COR-L47 (cell line): ENCODE measurements around the gene ARFGAP1.

ENCODE experiments used
- DNase-seq: peaks from one replicate; lab custom pipeline; 2025; lab: John Stamatoyannopoulos, UW

The ARFGAP1 gene

DNA sequence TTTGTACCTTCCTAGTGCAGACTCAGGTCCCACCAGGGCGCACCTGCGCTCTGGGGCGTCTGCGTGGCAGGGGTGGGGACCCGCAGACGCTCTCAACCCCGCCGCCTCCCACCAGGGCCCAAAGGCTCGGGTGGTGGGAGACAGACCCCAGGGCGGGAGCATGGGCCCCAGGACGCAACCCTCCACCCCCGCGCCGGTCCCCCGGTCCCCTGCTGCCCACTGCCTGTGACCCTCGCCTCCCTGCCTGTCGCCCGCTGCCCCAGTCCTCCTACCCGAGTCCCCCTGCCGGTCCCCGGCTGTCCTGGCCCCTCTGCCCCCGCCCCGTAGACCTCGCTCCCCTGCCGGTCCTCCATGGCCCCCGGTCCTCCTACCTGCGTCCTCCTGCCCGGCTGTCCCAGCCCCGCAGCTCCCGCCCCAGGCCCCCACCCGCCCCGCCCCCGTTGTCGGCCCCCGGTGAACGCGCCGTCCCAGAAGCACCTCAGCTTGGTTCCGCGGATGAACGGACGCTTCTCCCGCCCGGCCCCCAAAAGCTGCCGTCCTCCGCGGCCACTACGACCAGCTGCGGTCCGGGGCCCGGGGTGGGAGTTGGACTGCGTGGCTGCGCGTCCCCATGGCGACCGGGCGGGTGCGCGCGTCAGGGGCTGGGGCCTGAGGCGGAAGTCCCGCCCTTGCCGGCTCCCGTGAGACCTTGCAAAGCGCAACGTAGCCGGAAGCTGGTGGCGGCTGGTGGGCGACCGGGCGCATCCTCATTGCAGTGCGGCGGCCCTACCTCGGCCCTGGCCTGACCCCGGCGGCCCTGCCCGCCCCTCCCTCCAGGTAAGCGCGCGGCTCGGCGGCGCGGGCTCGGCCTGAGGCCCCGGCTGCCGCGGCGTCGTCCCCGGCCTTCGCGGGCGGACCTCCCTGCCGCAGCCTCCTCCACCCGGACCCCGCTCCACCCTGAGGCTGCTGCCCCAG, at the start of gene ARFGAP1:
Gene ARFGAP1, plus strand, starts transcription at position 709 of the 954 bp plus-strand sequence. CDS start 2,768 bp downstream, outside the sequence.
- DNase-seq = peak; percentile 86

DNA sequence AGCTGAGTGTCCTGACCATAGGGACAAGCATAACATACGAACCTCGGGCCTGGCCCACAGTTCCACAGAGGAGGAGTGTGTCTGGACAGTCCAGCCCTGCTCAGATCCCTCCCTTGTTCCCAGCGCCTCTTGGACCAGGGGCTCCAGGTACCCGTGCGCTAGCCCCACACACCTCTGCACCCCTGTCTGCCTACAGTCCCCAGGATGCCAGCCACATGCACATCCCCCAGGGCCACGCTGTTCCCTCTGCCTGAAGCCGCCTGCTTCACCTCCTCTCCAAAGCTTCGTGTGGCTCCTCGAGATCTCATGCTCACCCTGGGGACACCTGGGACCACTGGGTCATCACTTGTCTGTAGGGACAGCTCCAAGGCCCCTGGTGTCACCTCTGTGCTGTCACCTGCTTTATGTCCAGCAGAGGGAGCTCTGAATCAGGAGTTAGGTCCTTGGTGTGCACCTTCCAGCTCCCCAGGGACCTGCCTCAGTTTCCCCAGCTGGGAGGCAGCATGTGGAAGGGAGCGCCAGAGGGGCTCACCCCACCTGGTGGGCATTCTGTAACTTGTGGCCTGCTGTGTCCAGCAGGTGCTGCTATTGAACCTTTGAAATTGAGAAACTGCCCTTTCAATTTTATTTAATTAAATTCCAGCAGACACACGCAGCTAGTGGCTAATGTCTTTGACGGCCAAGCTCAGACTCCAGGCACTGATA, 49.3 kb upstream of the ARFGAP1 start:
- DNase-seq = no peak

GRCh38 chr20:63223826-63224207, 48.8 kb upstream of the ARFGAP1 start:
- DNase-seq = no peak

DNA sequence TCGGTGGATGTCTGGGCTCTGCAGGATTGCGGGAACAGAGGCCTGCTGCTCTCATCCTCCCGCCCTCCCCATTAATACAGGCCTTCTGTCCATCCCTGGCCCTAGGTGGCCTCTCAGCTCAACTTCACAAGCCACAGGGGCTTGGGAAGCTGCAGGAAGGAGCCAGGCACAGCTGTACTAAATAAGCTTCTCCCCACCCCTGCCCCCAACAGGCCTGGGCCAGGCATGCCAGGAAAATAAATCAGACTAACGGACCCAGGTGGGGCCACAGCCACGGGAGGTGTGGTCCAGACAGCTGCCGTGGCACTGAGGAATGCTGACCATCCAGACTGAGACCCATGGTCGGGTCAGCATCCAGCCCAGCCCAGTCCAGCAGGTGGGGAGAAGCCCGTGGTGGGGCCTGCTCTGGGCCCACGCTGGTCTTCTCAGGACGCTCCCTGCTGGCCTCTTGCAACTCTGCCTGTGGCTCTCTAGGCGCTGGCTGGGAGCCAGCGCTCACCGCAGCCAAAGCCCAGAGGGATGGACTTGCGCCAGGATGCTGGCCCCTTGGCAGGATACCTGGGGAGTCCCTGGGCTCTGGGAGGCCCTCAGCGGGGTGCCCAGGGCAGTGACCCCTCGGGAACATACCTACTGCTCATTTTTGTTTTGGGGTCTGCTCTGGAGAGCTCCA, 48.1 kb upstream of the ARFGAP1 start:
- peak; percentile 77 for DNase-seq

GRCh38 chr20:63225082-63225454, 47.5 kb upstream of the ARFGAP1 start:
- DNase-seq = no peak

DNA sequence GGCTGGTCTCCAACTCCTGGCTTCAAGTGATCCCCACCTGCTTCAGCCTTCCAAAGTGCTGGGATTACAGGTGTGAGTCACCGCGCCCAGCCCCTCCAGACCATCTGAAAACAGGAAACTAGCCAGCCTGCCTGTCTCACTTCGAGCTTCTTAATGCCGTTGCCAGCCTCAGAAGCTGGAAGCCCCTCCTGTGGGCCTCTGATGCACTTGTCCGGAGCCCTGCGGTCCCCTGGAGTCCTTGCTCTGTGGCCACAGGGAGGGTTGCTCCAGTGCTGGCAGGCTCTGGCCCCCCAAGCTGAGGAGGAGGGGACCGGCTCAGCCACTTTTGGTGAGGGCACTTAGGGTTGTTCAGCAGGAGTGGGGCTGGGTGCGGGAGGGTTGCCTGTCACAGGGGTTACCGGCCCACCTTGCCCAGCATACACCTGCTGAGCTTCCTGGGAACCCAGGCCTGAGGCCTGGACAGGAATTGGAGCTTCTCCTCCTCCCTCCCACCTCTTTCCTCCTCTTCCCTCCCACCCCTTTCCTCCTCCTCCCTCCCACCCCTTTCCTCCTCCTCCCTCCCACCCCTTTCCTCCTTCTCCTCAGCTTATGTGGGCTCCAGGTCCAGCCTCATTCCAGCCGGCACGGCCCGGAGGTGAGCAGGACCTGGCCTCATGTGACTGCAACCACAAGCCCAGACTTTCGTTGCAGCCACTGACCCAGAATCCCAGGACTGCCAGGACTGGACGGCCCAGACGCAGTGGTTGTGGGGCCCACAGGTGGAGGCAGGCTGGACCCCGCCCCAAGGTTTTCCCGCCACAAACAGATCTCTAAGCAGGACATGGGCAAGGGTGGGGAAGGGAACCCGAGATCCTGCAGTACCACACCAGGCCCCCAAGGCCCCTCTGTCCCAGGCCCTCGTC, 46.3 kb upstream of the ARFGAP1 start:
- DNase-seq = no peak

DNA sequence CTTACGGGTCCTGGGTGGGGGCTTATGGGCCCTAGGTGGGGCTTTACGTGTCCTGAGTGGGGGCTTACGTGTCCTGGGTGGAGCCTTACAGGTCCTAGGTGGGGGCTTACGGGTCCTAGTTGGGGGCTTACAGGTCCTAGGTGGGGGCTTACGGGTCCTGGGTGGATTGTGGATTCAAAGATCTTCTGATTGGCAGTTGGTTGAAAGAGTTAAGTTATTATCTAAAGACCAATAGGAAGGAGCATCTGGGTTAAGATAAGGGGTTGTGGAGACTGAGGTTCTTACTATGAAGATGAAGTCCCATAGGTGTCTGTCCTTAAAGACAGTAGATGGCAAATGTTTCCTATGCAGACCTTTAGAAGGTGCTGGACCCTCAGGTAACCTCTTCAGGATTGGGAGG, 45.4 kb upstream of the ARFGAP1 start:
- DNase-seq = no peak

- DNase-seq = no peak
Measured at GRCh38 chr20:63228806-63229205, 43.8 kb upstream of the ARFGAP1 start.

GRCh38 chr20:63230800-63231268, 41.8 kb upstream of the ARFGAP1 start:
- no peak for DNase-seq

DNA sequence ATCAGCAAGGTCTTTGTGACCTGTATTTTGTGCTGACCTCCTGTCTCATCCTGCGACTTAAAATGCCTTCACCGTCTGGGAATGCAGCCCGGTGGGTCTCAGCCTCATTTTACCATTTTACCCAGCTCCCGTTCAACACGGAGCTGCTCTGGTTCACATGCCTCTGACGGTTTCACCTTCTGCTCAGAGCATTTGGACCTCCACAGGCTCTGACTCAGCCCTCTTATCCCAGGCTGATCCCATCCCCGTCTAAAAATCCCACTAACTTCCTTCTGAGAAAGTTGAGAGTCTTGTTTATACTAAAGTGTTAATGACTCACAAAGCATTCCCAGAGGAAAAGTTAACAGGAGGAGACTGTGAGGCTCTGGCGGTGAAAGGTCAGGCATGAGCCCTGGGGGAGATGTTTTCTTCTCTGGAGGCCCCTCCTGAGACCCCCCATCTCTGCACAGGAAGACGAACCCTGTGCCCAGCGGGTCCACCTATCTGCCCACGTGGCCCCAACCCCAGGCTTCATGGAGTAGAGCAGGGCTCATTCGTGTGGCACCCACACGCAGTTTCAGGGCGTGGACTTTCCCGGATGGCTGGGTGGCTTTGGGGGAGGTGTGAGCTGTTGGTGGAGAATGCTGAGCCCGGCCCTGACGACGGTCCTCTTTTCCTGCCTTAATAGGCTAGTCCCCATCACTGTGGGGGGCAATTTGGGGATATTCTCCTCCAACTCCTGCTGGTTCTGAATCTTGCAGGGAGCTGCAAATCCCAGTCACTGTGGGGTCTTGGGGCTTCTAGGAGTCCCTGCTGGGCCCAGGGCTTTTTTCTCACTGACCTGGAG, 40.2 kb upstream of the ARFGAP1 start:
- DNase-seq = no peak

- DNase-seq = no peak
Measured at GRCh38 chr20:63233061-63233344, 39.6 kb upstream of the ARFGAP1 start.

DNA sequence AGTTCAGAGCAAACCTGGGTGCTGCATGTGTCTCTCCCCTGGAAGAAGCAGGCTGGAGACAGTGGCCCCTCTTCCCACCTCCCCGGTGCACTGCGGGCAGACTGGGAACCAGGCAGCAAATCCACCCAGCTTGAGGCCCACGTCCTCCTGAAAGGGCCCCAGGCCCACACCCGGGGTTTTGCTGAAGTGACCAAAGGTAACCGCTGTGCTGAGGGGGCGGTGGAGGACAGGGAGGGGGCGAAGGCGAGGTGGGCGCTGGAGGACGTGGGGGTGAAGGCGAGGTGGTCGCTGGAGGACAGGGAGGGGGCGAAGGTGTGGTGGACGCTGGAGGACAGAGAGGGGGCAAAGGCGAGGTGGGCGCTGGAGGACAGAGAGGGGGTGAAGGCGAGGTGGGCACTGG, 38.7 kb upstream of the ARFGAP1 start:
- DNase-seq = no peak

DNA sequence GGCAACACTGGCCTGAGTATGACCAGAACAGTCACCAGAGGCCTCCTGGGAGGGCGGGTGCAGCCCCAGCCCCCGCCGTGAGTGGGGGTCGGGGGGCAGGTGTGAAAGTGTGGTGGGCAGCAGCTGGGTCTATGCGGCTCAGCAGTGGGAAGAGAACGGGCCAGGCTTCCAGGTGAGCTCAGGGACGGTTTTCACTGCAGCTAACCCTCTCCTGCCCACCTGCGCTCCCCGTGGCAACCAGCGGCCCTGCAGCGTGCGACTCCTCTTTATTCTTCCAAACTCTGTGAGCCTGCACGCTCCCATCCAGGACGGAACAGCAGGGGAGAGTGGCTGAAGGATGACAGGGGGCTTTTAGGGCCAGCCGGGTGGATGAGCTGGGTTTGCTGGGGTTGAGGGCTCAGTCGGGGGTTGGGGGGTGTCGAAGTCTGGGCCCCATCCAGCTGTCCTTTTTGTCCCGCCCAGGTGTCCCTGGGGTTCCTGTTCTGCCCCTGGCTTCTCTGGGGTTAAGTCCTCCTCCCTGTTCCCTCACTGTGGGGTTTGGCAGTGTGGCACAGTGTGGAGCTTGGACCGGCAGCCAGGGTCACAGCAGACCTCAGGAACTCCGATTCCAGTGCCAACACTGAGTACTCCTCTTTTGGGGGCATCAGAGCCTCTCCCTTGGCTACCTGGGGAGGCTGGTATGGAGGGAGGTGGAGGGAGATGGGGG, 37.8 kb upstream of the ARFGAP1 start:
- DNase-seq = peak; percentile 39

- no peak for DNase-seq
Measured at GRCh38 chr20:63235399-63235983, 37.1 kb upstream of the ARFGAP1 start, which contains the start of gene BIRC7. Gene BIRC7, plus strand, starts transcription at chr20:63235905. Its CDS starts 192 bp downstream, at chr20:63236097.

GRCh38 chr20:63236116-63236837, 36.3 kb upstream of the ARFGAP1 start:
- DNase-seq = no peak

- DNase-seq = no peak
Measured at GRCh38 chr20:63238031-63238430, 34.6 kb upstream of the ARFGAP1 start.

GRCh38 chr20:63238514-63239125, 34.0 kb upstream of the ARFGAP1 start:
- DNase-seq = no peak

DNA sequence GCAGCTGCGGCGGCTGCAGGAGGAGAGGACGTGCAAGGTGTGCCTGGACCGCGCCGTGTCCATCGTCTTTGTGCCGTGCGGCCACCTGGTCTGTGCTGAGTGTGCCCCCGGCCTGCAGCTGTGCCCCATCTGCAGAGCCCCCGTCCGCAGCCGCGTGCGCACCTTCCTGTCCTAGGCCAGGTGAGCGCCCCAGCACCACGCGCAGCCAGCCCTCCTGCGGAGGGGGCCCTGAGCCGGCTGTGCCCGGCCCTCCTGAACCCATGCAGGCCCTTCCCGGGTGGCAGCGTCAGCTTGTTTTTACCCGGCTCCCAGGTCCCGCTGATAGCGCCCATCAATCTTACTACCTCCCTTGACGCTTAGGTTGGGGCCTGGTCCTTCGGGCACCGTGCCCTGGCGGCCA, 33.2 kb upstream of the ARFGAP1 start:
- DNase-seq = no peak

GRCh38 chr20:63240004-63240403, 32.6 kb upstream of the ARFGAP1 start:
- DNase-seq = no peak
